Neutrophil (primary cell): ENCODE data around the gene ZMYND8.
"Not testable (repeated sequence)": the region's sequence is repeated elsewhere in the genome, so short reads cannot be mapped to it uniquely, and the experiment has no call there.

Experiments used
- H3K27ac ChIP-seq: fragments of 200-600 bp; sonication (generic); 2 replicates; pipeline ENCODE4 v1.5.1; 2016; ENCODE audit warnings: mild to moderate bottlenecking, moderate library complexity
- H3K27me3 ChIP-seq: fragments of 200-600 bp; sonication (generic); 2 replicates; pipeline ENCODE4 v1.6.0; 2016; ENCODE audit warnings: mild to moderate bottlenecking
- H3K36me3 ChIP-seq: fragments of 200-600 bp; sonication (generic); 2 replicates; pipeline ENCODE4 v1.5.1; 2017
- H3K4me1 ChIP-seq, 2 experiments: fragments of 200-600 bp in 1 of 2; sonication (generic) in 1 of 2; 1 replicate in 1 of 2; 2 replicates in 1 of 2; pipeline versions ENCODE4 v1.5.1 to v1.6.1; 2013 to 2016; ENCODE audit warnings: low read depth in 1 of 2, low read length in 1 of 2, mild to moderate bottlenecking in 1 of 2, moderate library complexity in 1 of 2; ENCODE audit not compliant: control insufficient read depth in 1 of 2, insufficient read depth in 1 of 2
- H3K4me3 ChIP-seq, 2 experiments: fragments of 200-600 bp in 1 of 2; sonication (generic) in 1 of 2; 1 replicate in 1 of 2; 2 replicates in 1 of 2; pipeline ENCODE4 v1.5.1; 2013 to 2016; ENCODE audit warnings: low read depth in 1 of 2, low read length in 1 of 2, mild to moderate bottlenecking in 1 of 2, moderate library complexity in 1 of 2
- H3K9me3 ChIP-seq: fragments of 200-600 bp; sonication (generic); 2 replicates; pipeline ENCODE4 v1.5.1; 2016
- CTCF ChIP-seq: fragments of 200-600 bp; sonication (generic); IDR thresholded peaks from 2 replicates; pipeline ENCODE4 v1.5.1; 2016; ENCODE audit warnings: antibody characterized with exemption

The ZMYND8 gene

DNA sequence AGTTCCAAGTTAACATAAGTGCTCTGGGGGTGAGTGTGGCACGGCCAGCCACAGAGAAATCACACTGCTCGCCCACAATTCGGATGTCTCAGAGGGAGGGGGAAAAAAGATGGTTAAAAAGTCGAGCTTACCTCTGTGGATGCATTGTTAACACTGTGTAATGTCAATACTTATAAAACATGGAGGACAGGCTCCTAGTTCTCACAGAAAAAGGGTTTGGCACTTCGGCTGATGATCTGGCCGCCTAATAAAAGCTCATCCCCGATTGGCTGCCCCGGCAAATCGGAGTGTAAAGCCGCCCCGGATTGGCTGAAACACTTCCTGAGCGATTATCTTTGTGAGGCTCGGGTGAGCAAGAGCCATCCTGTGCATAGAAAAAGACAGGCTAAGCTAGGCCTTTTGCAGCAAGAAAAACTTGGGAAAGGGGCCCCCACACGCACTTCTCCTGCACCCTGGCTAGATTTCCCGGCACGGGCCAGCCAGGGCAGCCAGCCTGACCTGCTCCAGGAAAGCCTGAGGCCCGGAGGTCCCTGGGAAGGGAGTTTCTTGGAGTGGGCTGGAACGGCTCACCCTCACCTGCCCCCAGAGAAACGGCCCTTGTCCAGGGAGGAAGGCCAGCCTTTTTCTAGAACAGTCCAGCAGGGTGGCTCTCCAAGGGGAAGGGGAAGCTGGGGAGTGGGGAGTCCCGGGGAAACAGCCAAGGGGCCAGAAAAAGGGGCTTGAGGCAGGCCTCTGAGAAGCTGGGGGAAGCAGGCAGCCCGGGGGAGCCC is at the start of gene ZMYND8:
ZMYND8 (minus strand) TSS at position 174 of the 770 bp plus-strand sequence; CDS start at position 145, 29 bp downstream.
- H3K27ac ChIP-seq: peak within 1 kb of the TSS; percentile 98
- H3K4me1 ChIP-seq: peaks cover 98 to 99% of the 10 kb centered on the region in 2 experiments
- H3K4me3 ChIP-seq: peak within 1 kb of the TSS; percentile 50 to 62
- no peak for TF ChIP-seq CTCF
- H3K9me3 ChIP-seq: no peaks in the 10 kb centered on the region
- H3K27me3 ChIP-seq: no peaks in the 10 kb centered on the region
- no peaks in the 10 kb centered on the region for H3K36me3 ChIP-seq

GRCh38 chr20:47405775-47406325 is 49.4 kb upstream of the ZMYND8 start:
- no peak overlapping the region for H3K4me3 ChIP-seq
- H3K27ac ChIP-seq: no peak overlapping the region
- no peak for TF ChIP-seq CTCF
- H3K9me3 ChIP-seq: no peaks in the 10 kb centered on the region
- H3K36me3 ChIP-seq: no peaks in the 10 kb centered on the region
- H3K4me1 ChIP-seq: no peaks in the 10 kb centered on the region
- no peaks in the 10 kb centered on the region for H3K27me3 ChIP-seq

DNA sequence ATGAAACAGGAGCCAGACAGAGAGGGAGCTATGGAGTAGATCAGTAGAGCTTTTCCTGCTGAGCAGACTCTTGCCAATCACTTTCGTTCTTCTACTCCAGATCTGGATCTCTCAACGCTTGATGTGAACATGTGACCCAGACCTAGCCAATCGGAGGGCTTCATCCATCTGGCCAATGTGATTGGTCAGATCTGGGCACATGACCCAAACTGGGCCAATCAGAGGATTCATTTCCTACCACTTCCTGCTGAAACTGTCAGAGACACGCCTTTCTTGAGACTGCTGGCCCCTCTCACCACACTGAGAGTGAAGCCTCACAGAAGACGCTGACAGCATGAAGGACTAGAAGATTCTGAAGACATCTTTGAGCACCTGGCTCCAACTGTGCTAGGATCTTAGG is 44.2 kb upstream of the ZMYND8 start:
- Histone ChIP-seq H3K9me3 (no peaks in the 10 kb centered on the region), H3K27ac (no peak overlapping the region), H3K27me3 (no peaks in the 10 kb centered on the region), H3K36me3 (no peaks in the 10 kb centered on the region), H3K4me1 (no peaks in the 10 kb centered on the region), H3K4me3 (no peak overlapping the region)
- no peak for TF ChIP-seq CTCF

GRCh38 chr20:47397652-47398301 is 41.3 kb upstream of the ZMYND8 start:
- H3K27ac ChIP-seq: no peak overlapping the region
- TF ChIP-seq CTCF: no peak
- no peaks in the 10 kb centered on the region for H3K4me1 ChIP-seq
- H3K9me3 ChIP-seq: no peaks in the 10 kb centered on the region
- no peak overlapping the region for H3K4me3 ChIP-seq
- H3K36me3 ChIP-seq: no peaks in the 10 kb centered on the region
- H3K27me3 ChIP-seq: no peaks in the 10 kb centered on the region

GRCh38 chr20:47396762-47397476 is 40.4 kb upstream of the ZMYND8 start:
- Histone ChIP-seq H3K4me1 (peaks cover 7% of the 10 kb centered on the region in 2 experiments), H3K27ac (no peak overlapping the region), H3K27me3 (no peaks in the 10 kb centered on the region), H3K4me3 (no peak overlapping the region), H3K36me3 (no peaks in the 10 kb centered on the region), H3K9me3 (no peaks in the 10 kb centered on the region)
- no peak for TF ChIP-seq CTCF

DNA sequence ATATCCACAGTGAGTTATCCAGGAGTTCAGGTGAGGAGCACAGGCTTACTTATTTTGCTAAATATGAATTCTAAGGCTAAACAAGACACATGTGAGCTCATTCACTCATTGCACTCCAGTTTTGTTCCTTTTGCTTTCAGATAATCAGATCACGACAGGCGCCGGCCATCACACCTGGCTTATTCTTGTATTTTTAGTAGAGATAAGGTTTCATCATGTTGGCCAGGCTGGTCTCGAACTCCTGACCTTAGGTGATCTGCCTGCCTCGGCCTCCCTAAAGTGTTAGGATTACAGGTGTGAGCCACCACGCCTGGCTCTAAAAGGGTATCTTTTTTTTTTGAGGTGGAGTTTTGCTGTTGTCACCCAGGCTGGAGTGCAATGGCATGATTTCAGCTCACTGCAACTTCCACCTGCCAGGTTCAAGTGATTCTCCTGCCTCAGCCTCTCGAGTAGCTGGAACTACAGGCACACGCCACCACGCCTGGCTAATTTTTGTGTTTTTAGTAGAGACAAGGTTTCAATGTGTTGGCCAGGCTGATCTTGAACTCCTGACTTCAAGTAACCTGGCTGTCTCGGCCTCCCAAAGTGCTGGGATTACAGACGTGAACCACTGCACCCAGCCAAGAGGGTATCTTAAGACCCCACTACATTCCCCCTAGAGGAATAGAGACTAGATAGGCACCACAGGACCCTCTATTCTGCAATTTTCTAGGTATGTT is 37.5 kb upstream of the ZMYND8 start:
- H3K36me3 ChIP-seq, H3K9me3 ChIP-seq, H3K27me3 ChIP-seq, H3K27ac ChIP-seq, H3K4me3 ChIP-seq: not testable (repeated sequence)
- peaks cover 10 to 11% of the 10 kb centered on the region in 2 experiments for H3K4me1 ChIP-seq
